ENCODE results near the gene CDH4.

- TF ChIP-seq CTCF (IDR thresholded peaks at IDR 0.05) (no peak), SIN3A (IDR thresholded peaks at IDR 0.05; ENCODE audit: borderline replicate concordance, insufficient read depth, low read depth, low read length) (no peak)
Observed at GRCh38 chr20:61769286-61769832, 517.3 kb downstream of the CDH4 start.
